AG09309 (cell line): ENCODE measurements around the gene SPON2.

Experiments used
- DNase-seq: peaks from one replicate; pipeline ENCODE4 v3.0.0-alpha.2; 2010; ENCODE audit warnings: low read depth
- H3K4me3 ChIP-seq: 2 replicates; pipeline ENCODE4 v1.5.1; 2011; ENCODE audit warnings: mild to moderate bottlenecking, low read depth, low read length, moderate library complexity; ENCODE audit not compliant: control insufficient read depth
- CTCF ChIP-seq: IDR thresholded peaks from 2 replicates; pipeline ENCODE4 v1.5.1; 2011; ENCODE audit warnings: mild to moderate bottlenecking, low read depth, low read length, inconsistent platforms; ENCODE audit not compliant: insufficient read depth, control insufficient read depth; ENCODE audit errors: missing control alignments

Gene SPON2

DNA sequence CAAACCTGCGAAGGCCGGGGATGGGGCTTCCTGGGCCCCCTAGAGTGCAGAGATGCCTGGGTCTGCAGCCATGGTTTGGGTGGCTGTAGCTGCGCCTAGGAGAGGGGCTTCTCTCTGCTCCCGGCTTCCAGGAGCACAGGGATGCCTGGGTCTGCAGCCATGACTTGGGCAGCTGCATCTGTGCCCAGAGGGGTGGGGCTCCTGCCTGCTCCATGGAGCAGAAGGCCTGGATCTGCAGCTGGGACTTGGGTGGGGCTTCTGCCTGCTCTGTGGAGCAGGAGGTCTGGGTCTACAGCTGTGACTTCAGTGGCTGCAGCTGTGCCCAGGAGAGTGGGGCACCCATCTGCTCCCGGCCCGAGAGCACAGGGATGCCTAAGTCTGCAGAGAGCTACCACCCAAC is 20.8 kb downstream of the SPON2 start:
- no peak for TF ChIP-seq CTCF
- no peak overlapping the region for H3K4me3 ChIP-seq

DNA sequence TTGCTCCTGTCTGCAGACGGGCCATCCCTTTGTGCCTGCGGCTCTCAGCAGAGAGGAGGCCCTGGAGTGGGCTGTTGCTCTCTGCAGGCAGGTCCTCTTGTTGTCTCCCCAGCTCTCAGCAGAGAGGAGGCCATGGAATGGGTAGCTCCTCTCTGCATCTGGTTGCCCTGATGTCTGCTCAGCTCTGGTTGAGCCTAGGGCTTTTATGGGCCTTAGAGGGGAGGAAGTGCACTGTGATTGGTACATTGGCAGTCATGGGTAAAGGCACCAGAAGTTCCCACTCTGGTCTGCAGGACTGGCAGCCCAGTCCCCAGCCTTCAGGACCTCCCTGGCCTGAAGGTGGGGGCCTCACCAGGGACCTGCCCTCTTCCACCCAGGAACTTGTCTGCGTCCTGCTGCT is 21.5 kb downstream of the SPON2 start:
- H3K4me3 ChIP-seq = no peak overlapping the region
- TF ChIP-seq CTCF = no peak
- DNase-seq = no peak

More for the DNA sequence above, 20.8 kb downstream of the SPON2 start:
- DNase-seq = no peak

GRCh38 chr4:1139860-1140259 is 32.5 kb downstream of the SPON2 start:
- no peak for DNase-seq
- H3K4me3 ChIP-seq = no peak overlapping the region
- no peak for TF ChIP-seq CTCF

GRCh38 chr4:1137850-1138249 is 34.5 kb downstream of the SPON2 start:
- H3K4me3 ChIP-seq = no peak overlapping the region
- DNase-seq = no peak
- TF ChIP-seq CTCF = no peak

- no peak overlapping the region for H3K4me3 ChIP-seq
- no peak for TF ChIP-seq CTCF
- no peak for DNase-seq
Observed at GRCh38 chr4:1137063-1137776, 35.2 kb downstream of the SPON2 start.

- no peak for TF ChIP-seq CTCF
- no peak for DNase-seq
- H3K4me3 ChIP-seq = no peak overlapping the region
Observed at GRCh38 chr4:1136048-1136447, 36.3 kb downstream of the SPON2 start.

- DNase-seq = no peak
- no peak for TF ChIP-seq CTCF
- no peak overlapping the region for H3K4me3 ChIP-seq
Observed at GRCh38 chr4:1133033-1133432, 39.4 kb downstream of the SPON2 start.
